Mesenteric fat pad (tissue), 1 donor: ENCODE data around the gene SREBF1. TPM values are rescaled to one million over a fixed set of nuclear protein-coding genes. Genes with fewer than 3 reads are reported as not detected.

ENCODE experiments used
- DNase-seq: peaks from one replicate; pipeline ENCODE4 v3.0.0-alpha.2; 2020; ENCODE audit warnings: low spot score
- long read RNA-seq: library from polyadenylated mRNA; unstranded; transcript quantifications from one replicate; pipeline ENCODE4 v2.0.0, GENCODE V29; 2020
- total RNA-seq: library from RNA; stranded (reverse); fragmentation: NEBNext Ultra II Directional; extraction: Animal tissue kit (Norgen Biotek cat#: 25700); gene quantifications from one replicate; pipeline ENCODE4 v1.2.1, GENCODE V29; 2021
- donor health status: DM: yes; HTN: yes; CAD: no.

Gene SREBF1
- total RNA-seq: 39.9 TPM
- long read RNA-seq, full-length matches to known transcripts: 3 of 27 reads
- long read RNA-seq, partial matches to known transcripts: 10 of 27 reads
- long read RNA-seq, other reads (novel, unspliced or antisense): 14 of 27 reads

DNA sequence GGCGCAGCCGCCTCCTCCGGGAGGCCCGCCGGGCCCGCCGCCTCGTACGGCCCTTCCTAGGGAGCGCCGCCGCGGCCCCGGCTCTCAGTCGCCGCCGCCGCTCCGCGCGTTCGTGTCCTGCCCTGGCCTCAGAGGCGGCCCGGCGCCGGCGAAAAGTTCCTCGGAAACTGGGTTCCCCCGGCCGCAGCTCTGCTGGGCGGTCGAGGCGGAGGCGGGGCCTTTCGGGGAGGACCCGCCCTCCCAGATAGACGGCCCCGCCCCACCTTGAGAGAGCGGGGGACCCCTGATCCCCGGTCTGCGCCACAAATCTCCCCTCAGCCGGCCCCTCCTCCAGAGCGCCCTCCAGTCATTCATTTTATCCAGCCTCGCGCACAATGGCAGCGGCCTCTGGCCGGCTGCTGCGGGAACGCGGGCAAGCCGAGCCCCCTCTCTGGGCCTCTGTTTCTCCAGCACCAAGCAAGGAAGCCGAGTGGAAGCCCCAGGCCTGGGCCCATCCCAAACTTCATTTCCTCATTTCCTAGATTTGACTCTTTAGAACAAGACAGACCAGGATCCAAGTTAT is at the start of gene SREBF1:
Gene SREBF1 (minus strand): TSS at position 169 of the 562 bp plus-strand sequence. CDS start 169 bp downstream, outside the sequence.
- no peak for DNase-seq

DNA sequence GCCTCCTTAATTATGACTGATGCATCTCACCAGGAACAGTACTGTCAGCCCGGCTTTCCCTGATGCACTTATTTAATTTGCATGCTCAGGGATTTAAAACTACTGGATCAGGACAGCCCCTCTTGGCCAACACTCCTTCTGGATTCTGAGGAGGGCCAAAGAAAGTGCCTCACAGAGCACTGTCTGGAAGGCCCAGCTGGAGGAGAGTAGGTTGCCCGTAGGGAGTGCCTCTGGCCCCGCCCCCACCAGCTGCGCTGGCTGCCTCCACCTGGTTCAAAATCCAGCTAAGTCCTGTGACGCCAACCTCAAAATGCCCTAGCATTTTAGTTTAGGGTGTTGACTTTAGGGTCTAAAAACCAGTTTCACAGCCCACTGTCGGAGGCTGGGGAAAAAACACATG is 49.4 kb upstream of the SREBF1 start:
- DNase-seq: no peak

DNA sequence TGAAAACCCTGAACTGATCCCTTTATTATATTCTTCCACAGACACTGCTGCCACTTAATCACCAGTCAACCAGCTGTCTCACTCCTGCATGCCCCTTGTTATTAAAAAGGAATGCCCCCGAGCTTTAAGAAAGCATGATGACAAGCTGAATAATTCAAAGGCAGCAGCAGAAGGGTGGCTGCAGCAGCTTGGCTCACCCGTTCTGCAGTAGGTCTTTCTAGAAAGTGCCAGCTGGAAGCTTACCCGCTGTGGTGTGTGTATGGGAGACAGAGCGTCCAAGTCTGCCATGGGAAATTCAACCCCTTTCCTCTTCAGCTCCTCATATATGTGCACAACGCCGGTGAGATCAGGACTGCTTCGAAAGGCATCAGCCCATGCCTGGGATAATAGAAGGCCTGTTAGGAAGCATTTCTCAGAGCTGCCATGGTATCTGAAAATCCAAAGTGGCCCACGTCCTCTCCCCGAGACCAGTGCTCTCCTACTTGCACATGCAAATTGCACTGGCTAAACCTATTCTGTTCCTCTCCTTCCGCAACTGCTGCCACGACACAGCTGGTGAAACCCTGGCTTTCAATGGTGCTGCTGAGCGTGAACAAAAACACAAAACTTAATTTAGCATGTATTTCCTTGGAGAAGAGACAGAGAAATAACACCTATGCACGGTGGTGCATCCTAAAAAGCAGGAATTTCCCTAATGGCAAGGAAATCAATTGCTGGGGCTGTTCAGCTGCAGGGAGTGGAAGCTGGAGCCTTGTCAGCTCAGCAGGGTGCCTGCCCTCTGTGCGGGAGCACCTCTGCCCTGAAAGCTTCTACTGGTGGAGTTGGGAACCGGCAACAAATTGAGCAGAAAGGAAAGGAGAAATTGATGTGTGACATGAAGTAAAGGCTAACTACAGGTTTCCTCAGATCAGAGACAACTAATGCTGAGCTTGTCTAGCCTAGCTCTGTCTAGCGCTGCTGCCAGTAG is 47.9 kb upstream of the SREBF1 start:
- no peak for DNase-seq

DNA sequence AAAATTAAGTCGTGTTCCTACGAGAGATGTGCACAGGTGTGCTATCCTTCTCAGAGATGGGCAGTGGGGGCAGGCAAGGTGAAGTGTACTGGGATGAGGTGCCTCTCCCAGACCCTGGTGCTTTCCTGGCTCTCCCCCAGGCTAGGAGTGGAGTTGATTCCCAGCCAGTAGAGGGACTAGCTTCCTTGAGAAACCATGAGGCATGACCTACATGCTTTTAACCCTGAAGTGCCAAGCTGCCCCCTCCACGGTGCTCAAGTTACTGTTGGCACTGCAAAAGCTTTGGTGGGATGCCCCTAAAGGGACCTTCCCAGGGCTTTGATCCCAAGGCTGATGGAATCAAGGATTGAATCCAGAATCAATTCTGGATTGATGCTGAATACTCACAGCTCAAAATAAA is 47.0 kb upstream of the SREBF1 start:
- no peak for DNase-seq

DNA sequence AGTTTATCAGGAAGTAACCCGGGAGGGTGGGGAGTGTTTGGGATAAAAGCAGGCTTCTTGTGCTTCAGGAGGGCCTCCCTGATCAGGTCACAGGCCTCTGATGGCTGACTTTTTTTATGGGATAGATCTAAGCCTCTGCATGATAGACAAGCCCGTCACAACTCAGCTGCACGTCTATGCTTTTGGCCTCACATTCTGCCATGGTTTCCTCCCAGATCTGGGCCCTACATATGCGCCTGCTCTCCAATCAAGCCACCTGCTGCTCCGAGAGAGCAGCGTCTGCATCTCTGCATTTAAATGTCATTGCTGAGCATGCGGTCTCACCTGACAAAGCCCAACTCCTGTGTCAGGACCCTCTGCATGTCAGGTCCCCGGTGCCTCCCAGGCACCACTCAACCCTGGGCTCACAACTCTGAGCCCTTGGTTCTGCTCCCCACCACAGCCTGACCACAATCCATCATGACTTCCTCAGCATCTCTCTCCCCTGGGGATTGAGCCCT is 45.3 kb upstream of the SREBF1 start:
- DNase-seq: no peak

DNA sequence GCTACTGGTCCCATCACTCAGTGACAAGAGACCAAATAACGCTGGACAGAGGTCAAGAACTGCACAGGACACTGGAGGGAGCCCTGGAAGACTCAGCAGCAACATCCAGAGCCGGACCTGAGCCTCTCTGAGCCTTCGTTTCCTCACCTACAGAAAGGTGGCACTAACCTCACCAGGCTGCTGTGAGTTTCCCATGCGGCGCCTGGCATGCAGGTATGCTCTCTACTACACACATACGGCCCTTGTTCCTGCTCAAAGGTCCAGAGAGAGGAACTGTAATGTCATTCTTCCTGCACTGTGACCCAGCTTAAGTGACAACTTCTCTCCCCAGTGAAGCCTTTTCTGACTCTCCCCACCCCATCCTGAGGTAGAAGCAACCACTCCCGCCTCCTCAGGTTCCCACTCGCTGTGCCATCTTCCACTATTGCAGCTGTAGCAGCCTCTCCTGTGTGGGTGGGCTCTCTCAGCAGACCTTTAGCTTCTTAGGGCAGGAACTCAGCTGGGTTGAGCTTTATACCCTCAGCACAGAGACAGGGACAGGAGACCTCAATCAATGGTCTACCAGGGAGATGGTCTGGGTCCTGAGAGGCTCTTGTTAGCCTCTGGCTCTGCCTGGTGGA is 43.9 kb upstream of the SREBF1 start:
- no peak for DNase-seq

DNA sequence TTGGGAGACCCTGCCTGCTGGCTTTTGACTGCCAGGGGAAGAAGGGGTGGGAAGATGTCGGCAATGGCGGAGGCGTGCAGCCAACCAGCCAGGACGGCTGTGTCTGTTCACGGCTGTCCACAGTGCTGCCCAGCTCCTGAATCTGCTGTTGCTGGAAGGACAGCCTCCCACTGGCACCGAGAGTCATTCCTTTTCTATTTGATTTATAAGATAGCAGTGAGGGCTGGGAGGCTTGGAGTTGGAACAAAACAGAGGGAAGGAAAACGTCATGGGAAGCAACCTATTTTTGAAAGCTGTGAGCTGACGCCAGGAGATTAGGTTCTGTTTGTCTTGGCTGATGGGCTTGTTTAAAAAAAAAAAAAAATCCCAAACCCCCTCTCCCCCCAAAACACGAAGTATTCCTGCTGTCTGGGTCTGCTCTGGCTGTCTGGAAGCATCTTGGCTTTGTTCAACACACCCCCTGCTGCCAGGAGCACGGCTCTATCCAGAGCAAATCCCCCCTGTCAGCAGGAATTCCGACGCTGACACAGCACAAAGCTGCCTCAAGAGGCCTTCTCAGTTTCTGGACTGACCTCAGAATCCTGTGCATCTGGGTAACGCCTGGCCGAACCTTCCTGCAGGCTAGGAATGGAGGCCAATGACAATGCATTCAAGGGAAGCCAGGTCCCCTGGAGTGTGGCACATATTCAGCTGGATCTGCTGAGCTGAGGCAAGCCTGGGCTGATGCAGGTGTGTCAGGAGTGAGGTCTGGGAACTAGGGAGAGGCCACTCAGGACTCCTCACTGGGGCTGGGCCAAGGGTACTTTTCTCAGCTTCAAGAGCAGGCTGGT is 41.0 kb upstream of the SREBF1 start:
- no peak for DNase-seq

DNA sequence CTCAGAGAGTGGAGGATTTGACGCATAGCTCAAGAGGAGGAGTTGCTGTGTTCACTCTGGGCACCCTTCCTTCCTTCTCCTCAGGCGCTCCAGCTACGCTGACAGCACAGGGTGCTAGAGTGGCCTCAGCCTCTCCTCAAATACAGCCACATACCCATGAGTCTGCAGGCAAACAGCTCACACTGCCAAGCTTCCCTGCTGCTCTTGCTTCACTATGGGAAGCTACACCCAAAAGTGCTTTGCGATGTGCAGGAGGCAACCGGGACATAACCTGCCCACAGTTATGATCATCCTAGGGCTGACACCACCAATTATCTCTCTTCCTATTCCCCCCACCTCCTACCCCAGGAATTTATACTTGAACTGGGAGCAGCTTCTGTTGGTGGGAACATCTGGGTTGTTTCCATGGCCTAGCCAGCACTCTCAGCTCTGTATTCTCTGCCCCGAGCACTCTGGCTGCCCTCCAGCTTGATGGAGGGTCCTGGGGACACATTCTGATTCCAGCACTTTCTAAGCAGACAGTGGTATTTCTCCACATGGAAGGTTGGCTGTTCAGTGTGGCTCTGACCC is 40.3 kb upstream of the SREBF1 start:
- no peak for DNase-seq

DNA sequence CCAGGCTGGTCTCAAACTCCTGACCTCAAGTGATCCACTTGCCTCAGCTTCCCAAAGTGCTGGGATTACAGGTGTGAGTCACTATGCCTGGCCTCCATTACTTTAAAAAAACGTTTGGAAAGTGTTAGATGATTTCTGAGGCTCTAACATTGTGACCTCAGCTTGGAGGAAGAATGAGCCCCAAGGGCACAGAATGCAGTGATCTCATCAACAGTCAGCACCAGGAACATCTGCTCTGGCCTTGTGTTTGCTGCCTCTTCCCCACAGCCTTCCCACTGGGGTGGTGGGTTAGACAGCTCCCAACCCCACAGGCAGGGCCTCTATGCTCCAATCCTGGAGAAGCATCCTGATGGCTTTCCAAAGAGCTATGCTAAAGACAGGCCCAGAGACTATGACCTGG is 37.7 kb upstream of the SREBF1 start:
- DNase-seq: no peak

DNA sequence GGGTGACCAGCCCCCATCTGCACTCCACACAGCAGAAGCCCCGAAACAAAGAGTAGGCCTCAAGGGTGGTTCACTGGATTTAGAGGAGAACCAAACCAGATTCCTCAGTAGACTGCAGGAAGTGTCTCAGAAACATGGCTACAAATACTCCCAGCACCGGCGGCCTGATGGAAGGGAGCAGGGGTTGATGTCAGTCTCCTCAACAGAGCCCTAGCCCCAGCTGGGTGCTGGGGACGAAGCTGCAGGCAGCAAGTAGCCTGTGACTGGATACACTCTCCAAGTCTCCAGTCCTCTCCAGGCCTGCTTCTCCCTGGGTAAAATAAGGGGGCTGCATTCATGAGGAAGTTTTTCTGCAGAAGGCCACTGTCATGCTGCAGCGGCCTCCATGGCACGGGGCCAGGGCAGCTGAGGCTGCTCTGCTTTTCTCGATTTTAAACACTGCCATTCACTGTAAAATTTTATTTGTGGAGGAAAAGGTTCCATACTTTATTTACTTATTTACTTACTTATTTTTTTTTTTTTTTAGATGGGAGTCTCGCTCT is 36.7 kb upstream of the SREBF1 start:
- no peak for DNase-seq

DNA sequence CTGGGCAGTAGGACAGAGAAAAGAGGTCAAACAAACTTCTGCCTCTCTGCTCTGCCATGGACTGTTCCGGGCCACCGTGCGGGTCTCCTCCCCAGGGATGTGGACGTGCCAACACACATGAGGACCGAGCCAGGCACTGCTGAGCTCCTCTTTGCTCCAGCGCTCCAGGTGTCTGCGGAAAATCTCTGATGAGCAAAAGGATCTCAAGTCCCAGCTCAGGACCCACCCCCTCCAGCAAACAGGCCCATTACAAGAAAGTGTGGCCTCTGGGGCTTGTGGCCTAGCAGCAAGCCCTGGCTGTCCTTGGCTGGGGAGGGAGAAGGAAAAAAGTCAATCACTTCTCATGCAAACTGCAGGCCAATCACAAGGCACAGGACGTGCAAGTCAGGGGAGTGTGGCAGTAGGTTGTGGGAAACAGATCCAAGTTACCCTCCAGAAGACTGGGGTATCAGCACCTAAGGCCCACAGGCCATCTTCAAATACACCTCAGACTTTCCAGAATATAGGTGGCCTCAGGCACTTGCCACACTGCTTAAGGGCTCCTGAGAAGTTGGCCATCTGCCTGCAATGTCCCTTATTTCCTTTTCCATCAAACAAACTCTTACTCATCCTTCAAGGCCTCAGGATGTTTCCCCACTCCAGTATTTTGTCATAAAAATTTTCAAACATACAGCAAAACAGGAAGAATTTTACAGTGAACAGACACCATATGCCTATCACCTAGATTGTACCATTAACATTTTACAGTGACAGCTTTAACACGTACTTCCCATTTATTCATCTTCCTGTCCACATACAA is 36.0 kb upstream of the SREBF1 start:
- DNase-seq: no peak

DNA sequence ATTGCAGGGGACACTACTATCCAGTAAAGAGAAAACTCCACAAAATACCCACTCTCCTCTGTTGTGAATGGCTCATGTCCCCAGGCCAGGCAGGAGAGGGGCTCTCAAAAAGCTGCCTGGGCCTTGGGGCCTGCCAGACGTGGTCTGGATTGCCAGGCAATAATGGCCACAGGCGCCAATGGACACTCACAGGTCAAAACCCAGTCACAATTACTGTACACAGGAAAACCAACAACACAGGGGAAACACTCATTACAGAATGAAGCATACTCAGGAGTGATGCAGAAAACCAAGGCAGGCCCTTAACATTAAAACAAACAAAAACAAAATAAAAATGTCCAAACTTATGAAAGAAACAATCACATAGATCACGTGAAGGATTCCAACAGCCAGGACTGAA is 35.1 kb upstream of the SREBF1 start:
- no peak for DNase-seq

DNA sequence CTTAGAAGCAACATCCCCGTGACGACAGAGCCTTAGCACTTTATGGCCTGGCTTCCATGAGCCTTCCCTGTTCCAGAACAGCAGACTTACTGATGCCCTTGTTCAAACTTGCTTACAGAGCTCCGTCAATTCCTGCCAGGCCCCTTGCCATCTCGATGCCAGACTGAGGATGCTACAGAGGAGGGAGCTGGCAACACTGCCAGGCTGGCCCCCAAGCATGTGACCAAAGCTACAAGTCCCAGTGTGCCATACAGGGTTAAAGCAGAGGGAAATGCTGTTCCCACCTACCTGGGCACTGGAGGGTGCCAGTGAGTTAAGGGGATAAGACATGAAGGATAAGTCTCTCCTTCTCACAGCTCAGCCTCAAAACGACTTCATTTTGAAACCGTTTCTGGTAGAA is 33.5 kb upstream of the SREBF1 start:
- DNase-seq: no peak

DNA sequence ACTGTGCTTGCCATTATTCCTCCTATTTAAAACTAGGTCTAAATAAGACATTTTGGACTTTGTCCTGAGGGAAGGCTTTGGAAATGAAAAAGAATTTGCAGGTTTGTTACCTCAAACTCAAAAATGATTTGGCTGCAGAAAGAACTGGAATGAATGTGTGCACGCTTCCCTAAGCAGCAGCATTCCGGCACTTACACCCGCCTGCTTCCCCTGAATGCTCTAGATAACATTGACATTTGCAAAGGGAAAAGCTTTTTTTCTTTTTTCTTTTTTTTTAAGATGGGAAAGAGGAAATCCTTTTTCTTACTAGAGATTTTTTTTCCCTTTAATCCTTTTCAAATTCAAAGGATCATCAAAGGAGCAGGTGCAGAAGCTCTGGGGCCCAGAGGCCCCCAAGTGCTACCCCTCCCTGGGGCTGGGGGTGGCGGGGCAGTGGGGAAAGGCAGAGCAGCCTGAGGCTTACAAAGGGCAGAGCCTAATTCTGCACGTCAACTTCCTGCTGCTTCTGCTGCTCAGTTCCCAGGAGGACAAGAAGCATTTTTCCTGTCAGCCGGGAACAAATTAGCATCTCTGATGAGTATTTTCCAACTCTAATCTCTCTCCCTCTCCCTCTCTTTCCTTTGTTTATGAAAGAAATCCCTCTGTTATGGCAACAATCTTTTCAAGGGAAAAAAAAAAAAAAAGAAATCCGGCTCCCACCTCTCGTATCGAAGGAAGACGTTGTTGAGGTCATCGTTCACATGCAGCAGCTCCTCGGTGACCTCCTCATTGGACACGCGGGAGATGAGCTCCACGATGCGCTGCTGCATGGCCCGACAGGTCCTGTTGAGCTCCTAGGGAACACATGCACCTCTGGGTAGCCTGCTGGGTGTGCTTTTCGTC is 32.1 kb upstream of the SREBF1 start:
- DNase-seq: no peak

DNA sequence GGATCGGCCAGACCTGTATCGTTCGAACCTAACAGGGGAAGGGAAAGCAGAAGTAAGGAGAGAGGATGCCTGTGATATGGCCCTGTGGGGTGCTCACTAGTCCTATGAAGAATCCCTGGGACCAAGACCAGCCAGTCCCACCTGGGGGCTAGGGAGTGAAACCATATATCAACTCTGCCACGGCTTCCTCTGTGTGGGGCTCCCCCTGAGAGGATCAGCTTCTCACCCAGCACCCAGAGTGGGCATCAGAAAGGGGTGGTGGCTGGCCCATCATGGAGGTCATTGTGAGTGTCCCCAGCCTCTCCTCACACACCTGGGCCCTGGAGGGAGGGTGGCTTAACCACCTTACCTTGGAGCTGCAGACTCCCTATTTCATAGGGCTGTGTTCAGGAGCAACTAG is 30.1 kb upstream of the SREBF1 start:
- DNase-seq: no peak

DNA sequence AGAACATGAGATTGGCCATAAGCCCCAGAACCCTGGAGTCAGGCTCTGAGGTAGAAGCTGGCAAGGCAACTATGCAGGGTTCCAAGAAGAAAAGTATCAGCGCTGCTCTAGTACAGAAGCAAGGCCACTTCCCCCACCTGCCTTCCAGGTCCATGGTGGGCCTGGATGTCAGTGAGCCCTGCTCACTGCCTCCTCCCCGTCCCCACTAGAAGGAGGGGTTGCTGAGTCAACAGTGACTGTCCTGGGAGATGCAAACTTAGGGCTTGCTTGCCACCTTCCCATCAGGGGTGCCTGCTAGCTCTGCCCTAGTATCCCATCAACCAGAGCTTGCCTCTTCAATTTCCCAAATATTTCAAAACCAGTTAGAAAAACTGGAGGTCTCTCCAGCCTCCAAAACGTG is 29.6 kb upstream of the SREBF1 start:
- DNase-seq: no peak

DNA sequence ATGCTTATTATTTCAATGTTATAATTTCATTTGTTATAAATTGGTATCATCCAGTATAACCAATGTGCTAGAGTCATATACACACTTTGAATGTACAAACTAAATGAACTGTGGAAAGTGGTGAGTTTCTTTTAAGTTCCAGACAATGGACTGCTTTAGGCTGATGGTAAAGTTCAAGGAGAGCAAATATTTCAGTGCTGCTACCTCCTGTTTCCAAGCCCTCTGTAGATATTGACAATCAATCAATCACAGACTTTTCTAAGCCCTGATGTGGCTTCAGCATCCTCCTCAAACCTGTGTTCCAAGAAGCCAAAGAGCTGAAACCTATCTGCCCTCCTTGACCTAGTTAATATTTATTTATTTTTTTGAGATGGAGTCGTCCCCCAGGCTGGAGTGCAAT is 28.2 kb upstream of the SREBF1 start:
- DNase-seq: no peak

DNA sequence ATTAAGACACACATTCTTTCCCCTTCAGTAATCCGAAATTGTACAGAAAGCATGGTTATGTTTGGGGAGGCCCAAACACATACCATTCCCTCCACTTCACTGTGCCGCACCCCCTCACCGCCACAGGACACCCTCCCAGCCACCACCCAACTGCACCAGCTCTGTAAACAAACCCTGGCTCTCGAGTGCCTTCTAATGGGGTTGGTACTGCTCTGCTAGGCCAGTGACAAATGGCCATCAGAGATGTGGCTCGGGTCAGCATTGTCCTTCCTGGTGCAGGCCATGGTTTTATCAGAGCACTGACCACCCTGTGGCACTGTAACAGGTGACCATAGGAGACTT is 24.0 kb upstream of the SREBF1 start:
- no peak for DNase-seq
